ENCODE measurements around the gene AGPS. TPM values are rescaled to one million over a fixed set of nuclear protein-coding genes. Genes with fewer than 3 reads are reported as not detected.

AGPS gene
- polyA plus RNA-seq, 1 of the 3 experiments (the other 2 are of a cell fraction), result 10.9 TPM

DNA sequence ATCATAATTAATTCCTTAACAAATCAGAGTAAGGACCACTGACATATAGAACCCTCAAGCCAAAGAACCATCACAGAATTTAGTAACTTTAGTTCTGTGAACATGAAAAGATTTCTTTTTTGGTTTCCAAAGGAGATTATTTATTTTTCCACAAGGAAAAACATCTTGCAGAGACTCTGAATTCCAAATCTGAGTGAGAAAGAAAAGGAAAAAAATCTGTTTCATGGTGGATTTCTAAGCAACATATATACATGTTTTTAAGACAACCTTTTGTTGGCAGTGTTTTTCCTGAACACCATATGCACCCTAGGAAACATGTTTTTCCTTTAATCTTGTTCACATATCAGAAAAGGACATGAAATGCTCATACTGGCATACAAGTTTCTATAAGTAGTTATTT, 149.8 kb downstream of the AGPS start (continued):
- TF ChIP-seq, protein P1, sequence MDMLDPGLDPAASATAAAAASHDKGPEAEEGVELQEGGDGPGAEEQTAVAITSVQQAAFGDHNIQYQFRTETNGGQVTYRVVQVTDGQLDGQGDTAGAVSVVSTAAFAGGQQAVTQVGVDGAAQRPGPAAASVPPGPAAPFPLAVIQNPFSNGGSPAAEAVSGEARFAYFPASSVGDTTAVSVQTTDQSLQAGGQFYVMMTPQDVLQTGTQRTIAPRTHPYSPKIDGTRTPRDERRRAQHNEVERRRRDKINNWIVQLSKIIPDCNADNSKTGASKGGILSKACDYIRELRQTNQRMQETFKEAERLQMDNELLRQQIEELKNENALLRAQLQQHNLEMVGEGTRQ (IDR thresholded peaks at IDR 0.05; ENCODE audit: borderline replicate concordance, low read depth, low read length), result no peak
- no peak for TF ChIP-seq ELF1 (IDR thresholded peaks at IDR 0.05)
- TF ChIP-seq YY1 (IDR thresholded peaks at IDR 0.05; ENCODE audit: low read depth), result no peak
- TF ChIP-seq GABPA (IDR thresholded peaks at IDR 0.05; ENCODE audit: low read depth), result no peak
- no peak for TF ChIP-seq MEF2A (IDR thresholded peaks at IDR 0.05; ENCODE audit: borderline replicate concordance, low read depth)

DNA sequence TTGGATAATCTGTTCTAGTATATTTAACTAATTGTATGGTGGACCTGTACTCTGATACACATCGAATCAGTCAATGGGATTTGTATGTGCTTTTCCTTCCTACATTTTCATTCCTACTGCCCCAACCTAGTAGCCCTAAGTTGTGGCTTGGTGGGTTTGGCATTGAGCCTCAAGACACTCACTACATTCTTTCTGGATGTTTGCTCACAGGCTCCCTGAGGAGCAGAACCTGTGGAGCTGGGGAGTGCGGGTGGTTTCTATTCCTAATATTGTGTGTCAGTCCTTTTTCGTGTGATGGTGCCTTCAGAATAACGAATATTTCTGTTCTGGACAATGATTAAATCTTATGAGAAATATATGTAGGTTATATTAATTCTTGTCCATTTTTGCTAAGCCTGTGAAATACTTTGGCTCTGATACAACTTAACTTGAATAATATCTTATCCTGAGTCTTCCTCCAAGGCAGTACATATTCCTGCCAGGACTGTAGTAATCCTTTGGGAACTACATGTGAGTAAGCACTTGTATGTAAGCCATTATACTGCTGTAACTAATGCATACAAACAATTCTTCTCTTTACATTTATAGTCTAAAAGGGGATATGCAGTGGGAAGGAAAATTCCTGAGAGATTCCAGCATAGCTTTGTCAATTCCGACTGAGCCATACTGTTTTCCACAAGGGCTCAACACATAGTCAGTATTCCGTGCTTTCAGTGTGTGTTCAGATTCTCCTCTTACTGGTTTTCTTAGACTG, 150.6 kb downstream of the AGPS start:
- Histone ChIP-seq H3K27me3 (ENCODE audit: insufficient read depth) (no peaks in the 10 kb centered on the region), H2AFZ (ENCODE audit: low read depth) (no peak overlapping the region), H3K36me3 (replicated peaks in 1 of 2; ENCODE audit: control insufficient read depth in 1 of 2, insufficient read depth in 2 of 2, low read length in 1 of 2) (peaks cover 12 to 13% of the 10 kb centered on the region in 2 experiments), H3F3A (replicated peaks; ENCODE audit: insufficient read depth) (no peaks in the 10 kb centered on the region), H3K4me2 (no peak overlapping the region), H3K27ac (ENCODE audit: low read depth in 2 of 2, low read length in 1 of 2) (no peak overlapping the region; a peak in 1 of 4 replicates), H3K9me3 (no peaks in the 10 kb centered on the region), H3K4me1 (ENCODE audit: control insufficient read depth in 1 of 2, insufficient read depth in 2 of 2, low read depth in 1 of 2, low read length in 1 of 2) (peaks cover 0 to 6% of the 10 kb centered on the region in 2 experiments; a peak in 1 of 4 replicates), H3K4me3 (ENCODE audit: low read depth in 2 of 2, low read length in 1 of 2) (no peak overlapping the region), H3K9me2 (no peaks in the 10 kb centered on the region), H4K20me1 (ENCODE audit: insufficient read depth) (no peaks in the 10 kb centered on the region), H3K79me2 (ENCODE audit: insufficient read depth) (no peaks in the 10 kb centered on the region), H3K9ac (no peak overlapping the region)
- no peak for TF ChIP-seq TEAD4 (IDR thresholded peaks at IDR 0.05; ENCODE audit: borderline replicate concordance, insufficient read depth)
- no peak for TF ChIP-seq YY1 (IDR thresholded peaks at IDR 0.05; ENCODE audit: low read depth)
- TF ChIP-seq MXI1 (IDR thresholded peaks at IDR 0.05; ENCODE audit: low read depth, low read length), result no peak
- TF ChIP-seq, protein P1 (IDR thresholded peaks at IDR 0.05; ENCODE audit: borderline replicate concordance, low read depth, low read length), result no peak
- TF ChIP-seq RCOR1 (IDR thresholded peaks at IDR 0.05; ENCODE audit: low read length), result no peak
- no peak for TF ChIP-seq GATA2 (CRISPR knock-in tag; IDR thresholded peaks at IDR 0.05)
- TF ChIP-seq, protein P2, sequence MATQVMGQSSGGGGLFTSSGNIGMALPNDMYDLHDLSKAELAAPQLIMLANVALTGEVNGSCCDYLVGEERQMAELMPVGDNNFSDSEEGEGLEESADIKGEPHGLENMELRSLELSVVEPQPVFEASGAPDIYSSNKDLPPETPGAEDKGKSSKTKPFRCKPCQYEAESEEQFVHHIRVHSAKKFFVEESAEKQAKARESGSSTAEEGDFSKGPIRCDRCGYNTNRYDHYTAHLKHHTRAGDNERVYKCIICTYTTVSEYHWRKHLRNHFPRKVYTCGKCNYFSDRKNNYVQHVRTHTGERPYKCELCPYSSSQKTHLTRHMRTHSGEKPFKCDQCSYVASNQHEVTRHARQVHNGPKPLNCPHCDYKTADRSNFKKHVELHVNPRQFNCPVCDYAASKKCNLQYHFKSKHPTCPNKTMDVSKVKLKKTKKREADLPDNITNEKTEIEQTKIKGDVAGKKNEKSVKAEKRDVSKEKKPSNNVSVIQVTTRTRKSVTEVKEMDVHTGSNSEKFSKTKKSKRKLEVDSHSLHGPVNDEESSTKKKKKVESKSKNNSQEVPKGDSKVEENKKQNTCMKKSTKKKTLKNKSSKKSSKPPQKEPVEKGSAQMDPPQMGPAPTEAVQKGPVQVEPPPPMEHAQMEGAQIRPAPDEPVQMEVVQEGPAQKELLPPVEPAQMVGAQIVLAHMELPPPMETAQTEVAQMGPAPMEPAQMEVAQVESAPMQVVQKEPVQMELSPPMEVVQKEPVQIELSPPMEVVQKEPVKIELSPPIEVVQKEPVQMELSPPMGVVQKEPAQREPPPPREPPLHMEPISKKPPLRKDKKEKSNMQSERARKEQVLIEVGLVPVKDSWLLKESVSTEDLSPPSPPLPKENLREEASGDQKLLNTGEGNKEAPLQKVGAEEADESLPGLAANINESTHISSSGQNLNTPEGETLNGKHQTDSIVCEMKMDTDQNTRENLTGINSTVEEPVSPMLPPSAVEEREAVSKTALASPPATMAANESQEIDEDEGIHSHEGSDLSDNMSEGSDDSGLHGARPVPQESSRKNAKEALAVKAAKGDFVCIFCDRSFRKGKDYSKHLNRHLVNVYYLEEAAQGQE (IDR thresholded peaks at IDR 0.05; ENCODE audit: low read depth, low read length), result no peak
- TF ChIP-seq GABPA (IDR thresholded peaks at IDR 0.05; ENCODE audit: low read depth), result no peak
- TF ChIP-seq CHD2 (IDR thresholded peaks at IDR 0.05; ENCODE audit: low read length, partially characterized antibody), result no peak
- TF ChIP-seq PBX3 (IDR thresholded peaks at IDR 0.05), result no peak
- no peak for TF ChIP-seq EZH2phosphoT487 (IDR thresholded peaks at IDR 0.05; ENCODE audit: borderline replicate concordance, low read depth)
- no peak for TF ChIP-seq POLR2AphosphoS5 (IDR thresholded peaks at IDR 0.05; ENCODE audit: low read depth, low read length)
- TF ChIP-seq MAX (IDR thresholded peaks at IDR 0.05; ENCODE audit: low read depth), result no peak
- 93% methylated on average over 6 of the region's 6 CpGs for WGBS (ENCODE audit: low lambda C conversion rate)
- POLR2A ChIA-PET, result no interaction called here
- CTCF ChIA-PET, result interaction anchor here (1.3 to 2.8 kb wide), 2 partner anchors 22 to 53 kb away, joined by 4 to 8 read pairs; no protein-coding TSS in a partner anchor
- no peak for DNase-seq

Data from SK-N-SH (cell line).